ENCODE measurements around the gene G6PC1. TPM values are rescaled to one million over a fixed set of nuclear protein-coding genes. Genes with fewer than 3 reads are reported as not detected.

The G6PC1 gene
- polyA plus RNA-seq, 1 donor = 5.6 TPM

GRCh38 chr17:42937712-42938596 is 37.4 kb downstream of the G6PC1 start:
- DNase-seq = peak; percentile 39

DNA sequence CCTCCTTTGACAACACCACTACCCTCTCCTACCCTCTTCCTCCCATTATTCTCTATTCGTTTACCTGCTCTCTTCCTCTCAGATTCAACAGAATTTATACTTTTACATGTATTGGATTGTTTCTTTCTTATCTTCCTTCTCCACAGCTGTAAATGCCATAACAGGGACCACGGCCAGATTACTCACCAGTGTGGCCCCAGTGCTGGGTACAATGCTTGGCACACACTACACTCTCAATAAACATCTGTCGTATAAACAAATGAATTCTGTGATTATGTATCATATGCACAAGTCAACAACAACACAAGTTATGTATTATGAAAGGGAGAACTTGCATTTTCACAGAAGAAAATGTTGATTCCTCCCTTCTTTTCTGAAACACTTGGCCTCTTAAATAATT is 43.6 kb downstream of the G6PC1 start:
- no peak for DNase-seq

GRCh38 chr17:42946812-42947211 is 46.2 kb downstream of the G6PC1 start:
- no peak for DNase-seq

GRCh38 chr17:42950044-42950783 is 49.6 kb downstream of the G6PC1 start:
- no peak for DNase-seq

Other genes starting within 250 kb of the G6PC1 start
- 37.2 TPM for gene TUBG2, start 241.5 kb upstream of the G6PC1 start, polyA plus RNA-seq (ENCODE audit: insufficient read length)
- 16.2 TPM for gene PLEKHH3, start 223.8 kb upstream of the G6PC1 start, polyA plus RNA-seq (ENCODE audit: insufficient read length)
- gene CCR10, start 219.0 kb upstream of the G6PC1 start, polyA plus RNA-seq (ENCODE audit: insufficient read length) = 1.3 TPM
- gene CNTNAP1, start 218.3 kb upstream of the G6PC1 start, polyA plus RNA-seq (ENCODE audit: insufficient read length) = 8.8 TPM
- gene EZH1, start 155.8 kb upstream of the G6PC1 start, polyA plus RNA-seq (ENCODE audit: insufficient read length) = 58.7 TPM
- gene RAMP2, start 139.6 kb upstream of the G6PC1 start, polyA plus RNA-seq (ENCODE audit: insufficient read length) = 70.0 TPM
- gene VPS25, start 127.3 kb upstream of the G6PC1 start, polyA plus RNA-seq (ENCODE audit: insufficient read length) = 78.2 TPM
- gene WNK4, start 120.2 kb upstream of the G6PC1 start, polyA plus RNA-seq (ENCODE audit: insufficient read length) = 10.1 TPM
- gene COA3, start 102.1 kb upstream of the G6PC1 start, polyA plus RNA-seq (ENCODE audit: insufficient read length) = 144 TPM
- 3.4 TPM for gene CNTD1, start 101.9 kb upstream of the G6PC1 start, polyA plus RNA-seq (ENCODE audit: insufficient read length)
- 85.0 TPM for gene BECN1, start 76.5 kb upstream of the G6PC1 start, polyA plus RNA-seq (ENCODE audit: insufficient read length)
- 108 TPM for gene PSME3, start 67.4 kb upstream of the G6PC1 start, polyA plus RNA-seq (ENCODE audit: insufficient read length)
- 1.5 TPM for gene AOC2, start 56.2 kb upstream of the G6PC1 start, polyA plus RNA-seq (ENCODE audit: insufficient read length)
- gene AOC3, start 49.6 kb upstream of the G6PC1 start, polyA plus RNA-seq (ENCODE audit: insufficient read length) = 4.9 TPM
- gene AARSD1, start 63.7 kb downstream of the G6PC1 start, polyA plus RNA-seq (ENCODE audit: insufficient read length) = 76.3 TPM
- 2.4 TPM for gene PTGES3L, start 79.3 kb downstream of the G6PC1 start, polyA plus RNA-seq (ENCODE audit: insufficient read length)
- 17.6 TPM for gene RUNDC1, start 79.8 kb downstream of the G6PC1 start, polyA plus RNA-seq (ENCODE audit: insufficient read length)
- gene RPL27, start 97.6 kb downstream of the G6PC1 start, polyA plus RNA-seq (ENCODE audit: insufficient read length) = 1,206 TPM
- gene IFI35, start 106.0 kb downstream of the G6PC1 start, polyA plus RNA-seq (ENCODE audit: insufficient read length) = 8.8 TPM
- 113 TPM for gene VAT1, start 121.6 kb downstream of the G6PC1 start, polyA plus RNA-seq (ENCODE audit: insufficient read length)
- 3.5 TPM for gene RND2, start 124.4 kb downstream of the G6PC1 start, polyA plus RNA-seq (ENCODE audit: insufficient read length)
- 24.3 TPM for gene BRCA1, start 224.6 kb downstream of the G6PC1 start, polyA plus RNA-seq (ENCODE audit: insufficient read length)